HUES6 (cell line): ENCODE measurements around the gene MADCAM1.

Experiments used
- H3K27ac ChIP-seq: 2 replicates; pipeline ENCODE4 v1.7.0; 2013; ENCODE audit warnings: low read depth, mild to moderate bottlenecking, low read length, inconsistent platforms
- H3K27me3 ChIP-seq: 2 replicates; pipeline ENCODE4 v1.6.1; 2013; ENCODE audit warnings: low read length; ENCODE audit not compliant: control insufficient read depth, insufficient read depth
- H3K36me3 ChIP-seq: 2 replicates; pipeline ENCODE4 v1.6.1; 2013; ENCODE audit warnings: low read length; ENCODE audit not compliant: control insufficient read depth, insufficient read depth
- H3K4me1 ChIP-seq: 2 replicates; pipeline ENCODE4 v1.6.1; 2013; ENCODE audit warnings: low read length; ENCODE audit not compliant: control insufficient read depth, insufficient read depth
- H3K4me3 ChIP-seq: 2 replicates; pipeline ENCODE4 v1.5.1; 2013; ENCODE audit warnings: low read depth, low read length
- H3K9ac ChIP-seq: one replicate; pipeline ENCODE4 v1.6.1; 2013; ENCODE audit warnings: mild to moderate bottlenecking, low read length
- H3K9me3 ChIP-seq: 2 replicates; pipeline ENCODE4 v1.6.1; 2013; ENCODE audit warnings: low read depth, low read length; ENCODE audit not compliant: control insufficient read depth, insufficient read depth

The MADCAM1 gene

DNA sequence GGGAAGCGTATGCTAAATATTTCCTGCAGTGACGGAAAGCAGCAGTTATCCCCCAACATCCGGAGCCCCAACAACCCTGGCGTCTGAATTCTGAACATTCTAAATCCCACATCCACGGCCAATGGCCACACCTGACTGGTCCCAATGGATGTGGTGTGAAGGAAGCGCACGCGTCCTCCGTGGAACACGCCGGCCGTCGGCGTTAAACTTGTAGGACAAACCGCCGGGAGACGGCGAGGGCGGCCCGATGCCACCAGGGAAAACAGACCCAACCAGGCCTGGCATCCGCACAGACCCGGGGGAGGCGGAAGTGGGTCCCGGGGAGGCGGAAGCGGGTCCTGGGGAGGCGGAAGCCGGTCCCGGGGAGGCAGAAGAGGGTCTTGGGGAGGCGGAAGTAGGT lies 38.6 kb upstream of the MADCAM1 start:
- H3K9me3 ChIP-seq: no peaks in the 10 kb centered on the region
- H3K4me3 ChIP-seq: no peak overlapping the region
- H3K9ac ChIP-seq: no peak overlapping the region
- H3K27me3 ChIP-seq: peaks cover 19% of the 10 kb centered on the region
- H3K4me1 ChIP-seq: peaks cover 4% of the 10 kb centered on the region; the same call in 1 of the 2 replicates
- H3K36me3 ChIP-seq: no peaks in the 10 kb centered on the region
- no peak overlapping the region for H3K27ac ChIP-seq

GRCh38 chr19:458091-459042 lies 37.9 kb upstream of the MADCAM1 start:
- H3K4me1 ChIP-seq: peaks cover 4% of the 10 kb centered on the region; the same call in 1 of the 2 replicates

DNA sequence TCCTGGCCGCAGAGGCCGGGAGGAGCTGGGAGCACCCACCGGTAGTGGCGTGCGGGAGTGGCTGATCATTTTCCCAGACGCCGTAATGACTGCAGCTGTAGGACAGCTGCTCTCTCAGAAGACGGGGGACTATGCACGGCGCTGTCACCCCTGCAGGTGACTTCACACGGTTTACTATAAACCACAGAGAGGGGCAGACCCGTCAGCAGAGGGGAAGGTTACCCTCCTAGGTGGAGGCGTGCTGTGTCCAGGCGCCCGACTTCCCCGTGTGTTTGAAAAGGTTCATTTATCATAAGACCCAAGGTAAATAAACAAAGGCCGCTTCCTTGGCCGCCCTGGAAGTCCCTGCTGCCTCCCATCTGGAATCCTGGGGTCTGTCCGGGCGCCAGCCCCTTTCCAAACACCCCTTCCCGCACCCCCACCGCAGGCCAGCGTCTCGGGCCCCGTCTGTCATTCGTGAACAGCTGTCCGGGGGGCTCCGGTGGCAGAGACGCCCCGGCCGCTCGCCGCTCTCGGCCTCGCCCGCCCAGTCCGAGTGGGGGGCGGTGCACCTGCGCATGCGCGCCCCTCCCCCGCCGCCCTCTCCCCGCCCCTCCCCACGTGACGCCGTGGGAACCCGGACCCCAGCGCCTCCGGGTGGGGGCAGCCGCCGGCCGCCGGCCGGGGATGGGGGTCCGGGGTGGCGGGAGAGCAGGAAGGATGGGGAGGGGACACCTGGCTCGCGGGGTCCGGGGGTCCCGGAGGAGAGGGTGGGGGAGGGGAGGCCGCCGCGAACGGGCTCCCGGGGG lies 36.4 kb upstream of the MADCAM1 start:
- Histone ChIP-seq H3K9ac (peak overlapping the region; percentile 45), H3K9me3 (no peaks in the 10 kb centered on the region), H3K4me3 (peak overlapping the region; percentile 74), H3K36me3 (no peaks in the 10 kb centered on the region), H3K4me1 (peaks cover 4% of the 10 kb centered on the region; the same call in 1 of the 2 replicates), H3K27ac (no peak overlapping the region), H3K27me3 (peaks cover 21% of the 10 kb centered on the region)

More at GRCh38 chr19:458091-459042, 37.9 kb upstream of the MADCAM1 start:
- Histone ChIP-seq H3K9ac (no peak overlapping the region), H3K9me3 (no peaks in the 10 kb centered on the region), H3K36me3 (no peaks in the 10 kb centered on the region), H3K27ac (no peak overlapping the region), H3K27me3 (peaks cover 21% of the 10 kb centered on the region), H3K4me3 (no peak overlapping the region)

GRCh38 chr19:460877-461720 lies 35.2 kb upstream of the MADCAM1 start, which contains the start of gene SHC2:
SHC2 (minus strand) TSS chr19:461033; CDS start chr19:460996, 37 bp downstream.
- no peaks in the 10 kb centered on the region for H3K9me3 ChIP-seq
- peak within 1 kb of the TSS; percentile 74 for H3K4me3 ChIP-seq
- H3K27ac ChIP-seq: no peak within 1 kb of the TSS
- H3K36me3 ChIP-seq: no peaks in the 10 kb centered on the region
- H3K4me1 ChIP-seq: peaks cover 4% of the 10 kb centered on the region; the same call in 1 of the 2 replicates
- peaks cover 21% of the 10 kb centered on the region for H3K27me3 ChIP-seq
- H3K9ac ChIP-seq: peak within 1 kb of the TSS; percentile 45

DNA sequence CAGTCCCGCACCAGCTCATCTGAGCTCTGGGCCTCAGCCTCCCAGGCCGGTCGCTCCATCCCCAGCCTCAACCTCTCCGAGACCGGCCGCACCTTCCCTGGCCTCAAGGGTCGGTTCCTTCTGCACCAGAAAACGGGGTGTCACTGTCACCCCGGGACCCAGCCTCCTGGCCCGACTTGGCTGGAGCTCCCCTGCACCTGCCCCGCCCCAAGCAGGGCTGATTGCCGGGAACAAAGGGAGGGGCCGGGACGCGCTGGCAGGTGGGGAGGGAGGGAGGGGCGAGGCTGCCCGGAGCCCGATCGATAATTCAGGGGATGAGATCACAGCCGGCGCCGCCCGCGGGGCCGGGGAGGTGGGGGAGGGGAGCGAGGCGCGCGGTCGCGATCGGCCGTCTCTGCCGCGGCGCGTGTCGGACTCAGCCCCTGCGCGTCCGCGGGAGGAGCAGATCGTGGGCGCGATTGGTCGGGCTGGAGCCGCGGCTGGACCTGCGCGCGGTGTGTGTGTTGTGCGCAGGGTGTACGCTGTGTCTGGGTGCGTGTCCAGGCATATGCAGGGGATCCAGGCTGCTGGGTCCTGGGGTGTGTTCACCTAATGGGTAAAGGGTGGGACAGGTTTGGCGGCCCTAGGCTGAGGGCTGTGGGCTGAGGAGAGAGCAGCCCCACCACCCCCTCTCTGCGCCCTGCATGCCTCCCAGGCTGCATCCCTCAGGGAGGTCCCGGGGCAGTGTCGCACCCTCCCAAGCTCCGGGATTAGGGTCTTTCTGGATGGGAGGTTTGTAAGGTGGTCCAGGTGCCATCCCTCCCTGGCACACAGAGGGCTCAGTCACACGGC lies 34.4 kb upstream of the MADCAM1 start:
- Histone ChIP-seq H3K36me3 (no peaks in the 10 kb centered on the region), H3K9ac (peak overlapping the region; percentile 74), H3K4me3 (peak overlapping the region; percentile 68), H3K27me3 (peaks cover 21% of the 10 kb centered on the region), H3K9me3 (no peaks in the 10 kb centered on the region), H3K4me1 (peaks cover 4% of the 10 kb centered on the region; the same call in 1 of the 2 replicates), H3K27ac (no peak overlapping the region)

DNA sequence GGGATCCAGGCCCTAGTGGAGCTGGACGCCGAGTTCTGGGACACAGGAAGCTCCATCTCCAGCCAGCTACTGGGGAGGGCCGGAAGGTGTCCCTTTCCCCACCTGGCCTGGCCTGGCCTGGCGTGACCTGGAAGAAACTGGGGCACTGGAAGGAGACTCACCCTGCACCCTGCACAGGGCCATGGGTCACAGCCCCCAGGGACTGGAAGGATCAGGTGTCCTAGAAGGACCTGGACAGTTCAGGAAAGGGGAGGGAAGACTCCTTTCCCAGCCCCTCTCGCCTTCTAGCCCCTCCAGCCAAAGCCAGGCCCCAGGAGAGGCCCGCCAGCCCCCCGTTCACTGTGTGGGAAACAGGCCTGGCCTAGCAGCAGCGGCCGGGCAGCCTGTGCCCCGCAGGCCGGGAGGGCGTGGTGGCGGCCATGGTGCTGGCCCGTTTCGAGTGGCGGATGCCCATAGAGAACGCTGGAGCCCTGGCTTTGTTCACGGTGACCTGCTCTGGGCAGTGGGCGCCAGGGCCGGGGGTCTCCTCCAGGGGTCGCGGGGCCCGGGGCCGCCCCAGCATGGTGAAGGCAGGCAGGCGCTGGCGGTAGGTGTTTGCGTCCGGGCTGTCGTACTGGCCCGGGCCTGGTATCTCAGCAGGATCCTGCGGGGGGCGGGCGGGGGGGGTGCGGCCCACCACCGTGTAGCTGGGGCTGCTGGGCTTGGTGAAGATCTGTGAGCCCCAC lies 32.6 kb upstream of the MADCAM1 start:
- H3K4me3 ChIP-seq: no peak overlapping the region
- peaks cover 21% of the 10 kb centered on the region for H3K27me3 ChIP-seq
- H3K27ac ChIP-seq: no peak overlapping the region
- no peaks in the 10 kb centered on the region for H3K36me3 ChIP-seq
- H3K9ac ChIP-seq: no peak overlapping the region
- no peaks in the 10 kb centered on the region for H3K9me3 ChIP-seq
- H3K4me1 ChIP-seq: peaks cover 4% of the 10 kb centered on the region; the same call in 1 of the 2 replicates

DNA sequence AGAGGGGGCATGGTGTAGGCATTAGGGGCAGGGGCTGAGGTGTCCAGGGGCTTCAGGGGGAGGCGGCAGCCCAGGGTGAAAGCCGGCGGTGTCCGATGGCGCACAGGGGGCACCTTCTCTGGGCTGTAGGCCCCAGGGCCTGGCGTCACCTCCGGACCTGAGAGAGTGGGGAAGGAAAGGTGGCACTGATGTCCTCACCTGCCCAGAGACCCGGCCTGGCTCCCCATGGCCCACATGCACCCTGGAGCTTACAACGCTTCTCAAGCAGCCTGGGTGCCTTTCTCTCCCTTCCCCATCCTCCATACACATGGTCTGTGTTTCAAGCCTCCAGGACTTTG lies 32.1 kb upstream of the MADCAM1 start:
- Histone ChIP-seq H3K27ac (no peak overlapping the region), H3K4me1 (peaks cover 4% of the 10 kb centered on the region; the same call in 1 of the 2 replicates), H3K27me3 (peaks cover 21% of the 10 kb centered on the region), H3K36me3 (no peaks in the 10 kb centered on the region), H3K4me3 (no peak overlapping the region), H3K9me3 (no peaks in the 10 kb centered on the region), H3K9ac (no peak overlapping the region)

GRCh38 chr19:465056-465816 lies 31.1 kb upstream of the MADCAM1 start:
- no peaks in the 10 kb centered on the region for H3K36me3 ChIP-seq
- no peak overlapping the region for H3K27ac ChIP-seq

DNA sequence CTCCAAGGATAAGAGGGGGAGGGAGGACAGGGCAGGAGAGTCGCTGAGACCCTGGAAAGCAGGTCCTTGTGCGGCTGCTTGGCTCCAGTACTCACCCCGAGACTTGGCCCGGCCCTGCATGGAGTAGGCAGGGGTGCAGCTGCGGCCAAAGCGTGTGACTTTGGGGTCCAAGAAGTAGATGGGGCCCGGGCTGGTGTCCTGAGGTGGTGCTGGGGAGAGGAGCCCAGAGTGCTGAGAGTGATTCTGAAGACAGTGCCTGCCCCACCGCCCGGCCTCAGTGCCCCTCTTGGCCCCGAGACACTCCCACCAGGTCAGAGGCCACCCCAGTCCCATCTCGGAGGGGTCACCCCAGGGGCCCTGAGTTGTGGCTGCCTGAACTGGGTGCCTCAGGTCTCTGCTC lies 28.7 kb upstream of the MADCAM1 start:
- Histone ChIP-seq H3K27ac (no peak overlapping the region), H3K9ac (no peak overlapping the region), H3K4me3 (no peak overlapping the region), H3K9me3 (no peaks in the 10 kb centered on the region), H3K36me3 (no peaks in the 10 kb centered on the region), H3K27me3 (peaks cover 3% of the 10 kb centered on the region), H3K4me1 (no peaks in the 10 kb centered on the region)

More at GRCh38 chr19:465056-465816, 31.1 kb upstream of the MADCAM1 start:
- Histone ChIP-seq H3K27me3 (peaks cover 13% of the 10 kb centered on the region), H3K9ac (no peak overlapping the region), H3K4me1 (peaks cover 4% of the 10 kb centered on the region; the same call in 1 of the 2 replicates), H3K9me3 (no peaks in the 10 kb centered on the region), H3K4me3 (no peak overlapping the region)
